ENCODE data around the gene MYB.
"Not testable (repeated sequence)": the region's sequence is repeated elsewhere in the genome, so short reads cannot be mapped to it uniquely, and the experiment has no call there.

Gene MYB

GRCh38 chr6:135180542-135181332, at the start of gene MYB:
Gene MYB, plus strand, starts transcription at chr6:135181308. Its CDS starts 206 bp downstream, at chr6:135181514.
- peak in 1 of 2 donors; percentile 35 for DNase-seq

GRCh38 chr6:135132776-135133175, 48.3 kb upstream of the MYB start:
- DNase-seq: no peak

GRCh38 chr6:135135835-135136234, 45.3 kb upstream of the MYB start:
- no peak for DNase-seq

DNA sequence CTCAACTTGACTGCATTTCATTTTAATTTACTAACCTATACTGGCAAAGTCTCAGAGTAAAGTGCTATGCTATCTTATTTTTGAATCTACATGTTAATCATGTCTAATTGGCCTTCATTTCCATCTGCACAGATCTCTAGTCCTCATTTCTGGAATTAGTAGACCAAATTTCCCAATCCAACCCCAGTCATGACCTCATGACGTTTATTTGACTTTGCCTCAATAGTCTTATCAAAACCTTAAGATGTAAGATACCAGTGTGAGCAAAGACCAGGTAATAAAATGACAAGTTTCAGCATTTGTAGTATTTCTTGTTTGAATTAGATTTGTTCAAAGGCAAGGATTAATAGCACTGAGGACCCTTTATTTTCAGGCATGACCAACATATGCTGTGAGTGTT, 43.3 kb upstream of the MYB start:
- no peak for DNase-seq

GRCh38 chr6:135141182-135141581, 39.9 kb upstream of the MYB start:
- no peak for DNase-seq

DNA sequence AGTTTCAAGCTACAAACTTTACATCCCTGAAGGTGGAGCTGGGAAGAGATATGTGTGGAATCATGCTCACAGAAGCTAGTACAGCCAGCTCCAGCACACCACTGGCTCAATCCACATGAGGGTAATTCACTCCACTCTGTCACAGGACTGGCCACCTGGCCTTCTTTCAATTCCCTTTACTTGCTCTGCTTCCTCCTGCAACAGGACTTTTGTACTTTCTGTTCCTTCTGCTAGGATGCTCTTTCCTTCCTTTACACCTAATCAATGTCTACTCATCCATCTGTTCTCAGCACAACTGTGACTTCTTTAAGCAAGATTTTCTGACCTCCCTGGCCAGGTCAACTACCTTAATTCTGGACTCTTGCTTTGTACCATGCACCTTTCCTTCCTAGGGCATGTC, 39.4 kb upstream of the MYB start:
- no peak for DNase-seq

DNA sequence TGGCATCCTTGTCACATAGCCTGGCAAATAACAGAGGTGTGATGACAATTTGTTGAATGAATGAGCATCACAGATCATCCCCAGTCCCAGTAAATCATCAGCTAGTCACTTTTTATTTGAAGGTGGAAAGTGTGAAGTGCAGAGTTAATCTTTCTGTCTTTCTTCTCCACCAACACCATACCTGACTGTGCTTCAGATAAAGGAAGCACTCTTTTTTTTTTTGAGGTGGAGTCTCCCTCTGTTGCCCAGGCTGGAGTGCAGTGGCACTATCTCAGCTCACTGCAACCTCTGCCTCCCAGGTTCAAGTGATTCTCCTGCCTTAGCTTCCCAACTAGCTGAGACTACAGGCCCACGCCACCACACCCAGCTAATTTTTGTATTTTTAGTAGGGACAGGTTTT, 38.9 kb upstream of the MYB start:
- DNase-seq: not testable (repeated sequence)

DNA sequence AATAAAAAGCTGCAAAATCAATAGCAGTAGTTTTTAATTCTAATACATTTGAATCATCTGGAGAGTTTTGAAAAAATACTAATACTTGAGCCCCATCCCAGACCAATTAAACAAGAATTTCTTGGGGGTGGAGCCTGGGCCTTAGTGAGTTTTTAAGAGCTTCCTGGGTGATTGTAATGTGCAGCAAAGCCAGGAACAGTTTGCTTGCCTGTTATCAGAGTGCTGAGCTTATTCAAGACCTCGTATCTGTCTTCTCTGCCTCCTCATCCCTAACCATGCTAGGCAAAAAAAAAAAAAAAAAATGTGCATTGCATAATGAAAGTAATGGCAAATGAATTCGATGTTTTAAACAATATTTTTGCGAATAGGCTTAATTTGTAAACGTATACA, 36.4 kb upstream of the MYB start:
- DNase-seq: no peak

DNA sequence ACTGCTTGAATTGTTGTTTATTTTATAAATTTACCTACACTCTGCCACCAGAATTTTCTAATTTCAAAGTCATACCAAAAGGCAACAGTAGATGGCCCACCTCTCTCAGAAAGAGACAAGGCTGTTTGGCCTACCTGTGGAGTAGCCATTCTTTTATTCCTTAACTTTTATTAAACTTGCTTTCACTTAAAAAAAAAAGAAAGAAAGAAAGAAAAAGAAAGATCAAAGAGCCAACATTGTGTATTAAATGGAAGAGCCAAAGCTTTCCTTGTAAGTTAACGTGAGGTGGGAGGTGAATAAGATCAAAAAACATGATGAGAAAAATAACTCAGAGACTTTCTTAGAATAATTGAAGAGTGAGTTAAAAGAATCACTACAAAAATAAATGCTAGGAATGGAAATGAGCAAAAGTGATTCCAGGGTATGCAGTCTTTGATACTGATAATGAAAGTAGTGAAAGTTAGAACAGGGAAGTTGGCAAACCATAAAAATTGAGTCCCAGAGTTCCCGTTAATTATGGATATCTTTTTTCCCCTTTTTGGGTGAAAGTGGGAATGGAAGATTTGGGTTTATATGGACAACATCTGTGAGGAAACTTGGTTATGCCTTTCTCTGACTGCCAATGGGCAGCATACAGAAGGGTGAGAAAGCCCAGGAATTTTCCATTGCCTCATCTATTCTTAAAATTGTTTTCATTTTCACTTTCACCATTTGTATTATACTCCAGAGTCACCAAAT, 35.9 kb upstream of the MYB start:
- no peak for DNase-seq

DNA sequence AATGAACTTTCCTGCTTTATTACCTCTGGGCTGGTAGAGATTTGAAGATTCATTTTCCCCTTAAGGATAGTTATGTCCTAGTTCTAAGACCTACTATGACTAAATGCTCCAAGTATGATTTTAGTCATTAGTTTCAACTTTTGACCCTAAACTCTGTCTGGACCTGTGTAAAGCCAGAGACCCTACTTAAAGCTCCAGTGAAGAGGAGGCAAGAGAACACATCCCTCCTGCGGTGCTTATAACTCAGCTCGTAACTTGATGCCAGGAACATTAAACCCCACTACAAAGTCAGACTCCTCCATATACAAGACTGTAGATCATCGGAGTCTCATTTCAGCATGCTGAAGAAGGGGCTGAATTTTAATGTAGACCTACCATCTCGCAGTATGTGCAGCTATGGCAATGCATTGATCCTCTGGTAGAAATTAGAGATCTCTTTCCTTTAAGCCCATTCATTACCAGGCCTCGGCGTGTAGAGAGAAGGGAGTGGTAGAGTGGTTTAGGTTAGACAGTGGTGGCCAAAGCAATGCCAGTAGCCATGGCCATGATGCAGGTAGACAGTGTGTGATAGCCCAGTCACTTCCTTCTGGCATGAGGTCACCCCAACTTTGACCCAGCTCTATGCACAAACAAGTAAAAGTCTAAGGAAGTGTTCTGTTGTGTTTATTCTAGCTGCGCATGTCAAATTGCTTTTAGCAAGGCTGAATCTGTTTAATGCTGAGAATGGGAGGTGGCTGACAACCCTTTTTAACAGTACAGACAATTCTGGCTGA, 34.8 kb upstream of the MYB start:
- DNase-seq: no peak

- no peak for DNase-seq
These were observed 33.2 kb upstream of the MYB start for GRCh38 chr6:135147637-135148592.

GRCh38 chr6:135148889-135149288, 32.2 kb upstream of the MYB start:
- no peak for DNase-seq

DNA sequence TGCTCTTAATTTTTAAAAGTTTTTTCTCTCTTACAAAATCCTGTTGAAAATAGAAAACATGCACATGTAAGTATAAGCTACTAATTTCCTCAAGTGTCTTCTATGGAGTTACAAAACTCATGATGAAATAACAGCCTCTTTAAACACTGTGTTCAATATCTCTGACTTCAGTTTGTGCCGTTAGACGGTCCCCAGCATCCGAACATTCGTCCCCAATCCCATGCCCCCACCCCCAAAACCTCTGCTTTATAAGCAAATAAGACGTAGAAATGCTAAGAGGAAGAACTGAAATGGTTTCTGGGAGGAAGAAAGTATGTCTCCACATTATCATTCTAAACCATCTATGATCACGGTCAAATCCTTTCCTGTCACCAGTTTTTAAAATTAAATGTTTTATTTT, 31.7 kb upstream of the MYB start:
- no peak for DNase-seq

DNA sequence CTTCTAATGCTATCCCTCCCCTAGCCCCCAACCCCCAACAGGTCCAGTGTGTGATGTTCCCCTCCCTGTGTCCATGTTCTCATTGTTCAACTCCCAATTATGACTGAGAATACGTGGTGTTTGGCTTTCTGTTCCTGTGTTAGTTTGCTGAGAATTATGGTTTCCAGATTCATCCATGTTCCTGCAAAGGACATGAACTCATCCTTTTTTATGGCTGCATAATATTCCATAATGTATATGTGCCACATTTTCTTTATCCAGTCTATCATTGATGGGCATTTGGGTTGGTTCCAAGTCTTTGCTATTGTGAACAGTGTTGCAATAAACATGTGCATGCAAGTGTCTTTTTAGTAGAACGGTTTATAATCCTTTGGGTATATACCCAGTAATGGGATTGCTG, 30.6 kb upstream of the MYB start:
- not testable (repeated sequence) for DNase-seq

DNA sequence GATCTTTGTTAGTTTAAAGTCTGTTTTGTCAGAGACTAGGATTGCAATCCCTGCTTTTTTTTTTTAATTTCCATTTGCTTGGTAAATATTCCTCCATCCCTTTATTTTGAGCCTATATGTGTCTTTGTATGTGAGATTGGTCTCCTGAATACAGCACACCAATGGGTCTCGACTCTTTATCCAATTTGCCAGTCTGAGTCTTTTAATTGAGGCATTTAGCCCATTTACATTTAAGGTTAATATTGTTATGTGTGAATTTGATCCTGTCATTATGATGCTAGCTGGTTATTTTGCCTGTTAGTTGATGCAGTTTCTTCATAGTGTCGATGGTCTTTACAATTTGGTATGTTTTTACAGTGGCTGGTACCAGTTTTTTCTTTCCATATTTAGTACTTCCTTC, 27.0 kb upstream of the MYB start:
- DNase-seq: not testable (repeated sequence)

GRCh38 chr6:135158397-135158796, 22.7 kb upstream of the MYB start:
- DNase-seq: no peak

DNA sequence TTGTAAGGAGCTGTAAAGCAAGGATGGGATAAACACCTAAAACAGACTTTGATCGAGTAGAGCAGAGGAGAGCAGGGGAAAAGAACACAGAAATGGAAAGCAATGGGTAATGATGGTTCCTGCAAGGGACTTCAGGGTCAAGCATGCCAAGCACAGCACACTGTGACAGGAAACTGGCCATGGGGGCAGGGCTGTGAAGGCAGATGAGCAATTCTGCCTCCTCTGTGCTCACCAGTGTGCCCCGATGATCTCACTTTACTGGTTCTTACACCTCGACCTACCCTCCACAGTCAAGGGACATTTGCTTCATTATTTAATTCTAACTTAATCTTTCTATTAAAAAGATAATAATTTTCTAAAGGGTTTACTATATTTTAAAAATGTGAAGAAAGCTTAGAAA, 21.6 kb upstream of the MYB start:
- DNase-seq: no peak

DNA sequence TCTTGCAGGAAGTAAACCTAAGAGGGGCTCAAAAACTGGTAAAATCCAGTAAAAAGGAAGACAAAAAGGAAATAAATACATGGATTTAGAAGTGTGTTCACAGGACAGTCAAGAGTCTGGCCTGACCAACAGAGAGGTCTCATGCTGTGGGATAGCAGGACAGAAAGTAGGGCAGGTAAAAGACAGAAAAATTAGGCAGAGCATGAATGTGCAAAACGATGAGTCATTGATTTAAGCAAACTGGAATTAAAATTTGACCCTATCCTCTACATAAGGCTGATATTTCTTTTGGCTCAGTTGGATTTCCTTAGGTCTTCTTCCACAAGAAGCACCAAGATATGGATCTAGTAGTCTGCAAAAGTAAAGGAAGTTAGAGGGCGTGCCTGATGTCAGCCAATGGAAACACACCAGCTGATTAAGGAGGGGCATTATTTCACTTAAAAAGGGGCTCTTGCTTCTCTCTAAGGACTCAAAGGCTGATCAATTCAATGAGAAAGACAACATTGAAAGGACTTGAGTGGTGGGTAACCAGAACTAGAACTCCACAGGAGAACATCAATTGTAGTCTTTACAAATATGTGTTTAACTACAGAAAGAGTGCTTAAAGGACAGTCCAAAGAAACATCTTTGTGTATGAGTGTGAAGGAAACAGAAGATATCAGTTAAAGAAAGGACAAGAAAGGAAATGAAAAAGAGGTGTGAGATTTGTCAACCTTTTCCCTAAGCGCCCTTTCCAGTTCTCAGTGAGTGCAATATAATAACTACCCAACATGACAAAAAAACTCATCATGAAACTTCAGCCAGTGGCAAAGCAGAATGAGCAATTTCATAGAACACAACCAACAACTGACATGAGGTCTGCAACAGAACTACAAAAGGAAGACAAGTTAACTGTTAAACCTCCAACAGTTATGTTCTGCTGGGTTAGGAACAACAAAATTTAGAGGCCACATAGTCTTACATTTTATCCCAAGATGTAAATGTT, 19.4 kb upstream of the MYB start:
- no peak for DNase-seq

DNA sequence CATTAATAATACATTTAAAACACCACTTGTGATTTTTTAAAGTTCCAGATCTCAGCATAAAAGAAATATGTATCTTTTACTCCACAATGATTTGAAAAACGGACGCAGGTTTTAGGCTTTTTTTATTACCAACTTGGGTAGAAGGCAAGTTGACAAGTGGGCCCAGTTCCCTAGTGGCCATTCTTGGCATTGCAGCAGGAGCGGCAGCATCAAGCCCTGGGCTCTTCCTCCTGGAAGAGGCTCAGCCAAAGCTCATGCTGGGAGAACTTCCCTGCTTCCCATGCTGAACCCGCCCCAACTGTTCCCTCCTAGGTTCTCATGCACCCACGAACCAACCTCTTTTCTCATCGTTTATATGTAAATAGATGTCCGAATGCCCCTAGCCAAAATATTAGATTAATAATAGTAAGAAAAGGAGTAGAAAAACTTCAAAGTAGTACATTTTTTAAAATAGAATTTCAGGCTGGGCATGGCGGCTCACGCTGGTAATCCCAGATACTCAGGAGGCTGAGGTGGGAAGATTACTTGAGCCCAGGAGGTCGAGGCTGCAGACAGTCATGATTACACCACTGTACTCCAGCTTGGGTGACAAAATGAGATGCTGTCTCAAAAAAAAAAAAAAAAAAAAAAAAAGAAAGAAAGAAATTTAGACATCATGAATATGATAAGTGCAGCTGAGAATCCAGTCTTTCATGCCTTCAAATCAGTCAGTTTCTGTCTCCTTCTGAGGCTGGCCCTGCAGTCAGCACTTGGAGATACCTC, 18.2 kb upstream of the MYB start:
- no peak for DNase-seq

DNA sequence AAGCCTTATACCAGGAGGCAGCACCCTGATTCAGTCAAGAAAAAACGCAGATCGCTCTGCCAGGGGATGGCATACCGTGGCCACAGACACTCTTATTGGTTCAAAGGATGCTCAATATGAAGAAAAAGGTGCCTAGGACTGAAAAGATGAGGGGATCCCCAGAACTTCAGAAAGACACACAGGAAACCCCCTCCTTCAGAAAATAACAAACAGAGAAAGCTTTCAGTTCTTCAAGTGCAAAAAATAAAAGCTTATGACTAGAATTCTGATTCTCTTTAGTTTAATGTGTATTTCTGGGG, 17.7 kb upstream of the MYB start:
- DNase-seq: no peak

DNA sequence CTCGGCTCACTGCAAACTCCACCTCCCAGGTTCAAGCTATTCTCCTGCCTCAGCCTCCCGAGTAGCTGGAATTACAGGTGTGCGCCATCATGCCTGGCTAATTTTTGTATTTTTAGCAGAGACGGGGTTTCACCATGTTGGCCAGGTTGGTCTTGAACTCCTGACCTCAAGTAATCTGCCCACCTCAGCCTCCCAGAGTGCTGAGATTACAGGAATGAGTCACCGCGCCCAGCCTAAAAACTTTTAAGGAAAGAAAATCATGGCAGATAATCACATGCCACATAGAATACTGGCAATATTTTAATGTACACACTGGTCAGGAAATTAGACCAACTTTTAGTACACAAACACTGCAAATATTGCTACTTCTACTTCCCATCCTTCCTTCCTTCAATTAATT, 16.7 kb upstream of the MYB start:
- DNase-seq: not testable (repeated sequence)
